Natural killer cell treated with Interleukin-12 subunit alpha and Interleukin-12 subunit beta and Interleukin-15 and Interleukin-18, amount 100 ng/mL, for 72 hours (primary cell): ENCODE results near the gene ARID4A. TPM values are rescaled to one million over a fixed set of nuclear protein-coding genes. Genes with fewer than 3 reads are reported as not detected.

Source experiments
- ATAC-seq, 2 donors: fragments of 150-1000 bp; cut with Tn5 transposase in 1 of 2; sonication (Bioruptor Pico), chemical (Tn5 transposase) in 1 of 2; 2 replicates each; pipeline ENCODE4 v1.10.0; 2021
- DNase-seq: peaks from one replicate; pipeline ENCODE4 v3.0.0; 2022; ENCODE audit warnings: low spot score
- H3K27ac Mint-ChIP-seq, 2 donors: 1 replicate in 1 of 2; 2 replicates in 1 of 2; pipeline ENCODE4 v1.8.0; 2022; ENCODE audit warnings: mixed read lengths in 2 of 2, mild to moderate bottlenecking in 1 of 2, moderate library complexity in 1 of 2
- H3K27me3 Mint-ChIP-seq, 2 donors: 1 replicate in 1 of 2; 2 replicates in 1 of 2; pipeline ENCODE4 v1.8.0; 2022; ENCODE audit warnings: mixed read lengths in 2 of 2
- H3K36me3 Mint-ChIP-seq: one replicate; pipeline ENCODE4 v1.8.0; 2022; ENCODE audit warnings: mixed read lengths
- H3K4me1 Mint-ChIP-seq, 2 donors: 1 replicate in 1 of 2; 2 replicates in 1 of 2; pipeline ENCODE4 v1.8.0; 2022; ENCODE audit warnings: low read depth in 2 of 2, mixed read lengths in 2 of 2, mild to moderate bottlenecking in 1 of 2
- H3K4me3 Mint-ChIP-seq: one replicate; pipeline ENCODE4 v1.8.0; 2022; ENCODE audit warnings: mixed read lengths
- H3K9me3 Mint-ChIP-seq: 2 replicates; pipeline ENCODE4 v1.8.0; 2022; ENCODE audit warnings: mixed read lengths
- total RNA-seq, 2 donors: library from RNA; stranded (reverse); gene quantifications; one replicate each; pipeline ENCODE4 v1.2.3, GENCODE V29; 2022

Gene ARID4A
- total RNA-seq, 2 donors from 2014 or later = 33.0 to 35.6 TPM

- Mint-ChIP-seq H3K4me3 (peak overlapping the region; percentile 52), H3K4me1 (peaks cover 47 to 57% of the 10 kb centered on the region in 2 donors), H3K9me3 (no peaks in the 10 kb centered on the region), H3K36me3 (peaks cover 34% of the 10 kb centered on the region), H3K27ac (peak overlapping the region; percentile 87 to 89), H3K27me3 (no peaks in the 10 kb centered on the region)
- no peak for DNase-seq
- peak; percentile 62 to 83 for ATAC-seq
These were observed 17.2 kb upstream of the ARID4A start for GRCh38 chr14:58280954-58281787.

GRCh38 chr14:58281969-58282368 lies 16.4 kb upstream of the ARID4A start:
- Mint-ChIP-seq H3K27ac (peak overlapping the region; percentile 87 to 89), H3K36me3 (peaks cover 34% of the 10 kb centered on the region), H3K4me1 (peaks cover 42 to 50% of the 10 kb centered on the region in 2 donors), H3K27me3 (no peaks in the 10 kb centered on the region), H3K4me3 (peak overlapping the region; percentile 52), H3K9me3 (no peaks in the 10 kb centered on the region)
- DNase-seq = no peak
- no peak for ATAC-seq

- Mint-ChIP-seq H3K27ac (peak overlapping the region; percentile 87 to 89), H3K36me3 (peaks cover 40% of the 10 kb centered on the region)
These were observed 15.3 kb upstream of the ARID4A start for GRCh38 chr14:58282925-58283593.

GRCh38 chr14:58283730-58284129 lies 14.6 kb upstream of the ARID4A start:
- no peak for ATAC-seq
- no peak for DNase-seq
- H3K27ac Mint-ChIP-seq = peak overlapping the region; percentile 87 to 89
- H3K27me3 Mint-ChIP-seq = no peaks in the 10 kb centered on the region
- H3K4me1 Mint-ChIP-seq = peaks cover 51 to 62% of the 10 kb centered on the region in 2 donors
- no peak overlapping the region for H3K4me3 Mint-ChIP-seq
- H3K36me3 Mint-ChIP-seq = peaks cover 46% of the 10 kb centered on the region
- no peaks in the 10 kb centered on the region for H3K9me3 Mint-ChIP-seq

More at GRCh38 chr14:58282925-58283593, 15.3 kb upstream of the ARID4A start:
- Mint-ChIP-seq H3K4me1 (peaks cover 48 to 55% of the 10 kb centered on the region in 2 donors), H3K4me3 (no peak overlapping the region), H3K27me3 (no peaks in the 10 kb centered on the region), H3K9me3 (no peaks in the 10 kb centered on the region)
- DNase-seq = no peak
- no peak for ATAC-seq

GRCh38 chr14:58285132-58285531 lies 13.2 kb upstream of the ARID4A start:
- Mint-ChIP-seq H3K27ac (peak overlapping the region; percentile 2 to 29), H3K36me3 (peaks cover 52% of the 10 kb centered on the region), H3K4me1 (peaks cover 53 to 60% of the 10 kb centered on the region in 2 donors), H3K4me3 (no peak overlapping the region), H3K27me3 (no peaks in the 10 kb centered on the region), H3K9me3 (no peaks in the 10 kb centered on the region)
- ATAC-seq (no peak), DNase-seq (no peak)

DNA sequence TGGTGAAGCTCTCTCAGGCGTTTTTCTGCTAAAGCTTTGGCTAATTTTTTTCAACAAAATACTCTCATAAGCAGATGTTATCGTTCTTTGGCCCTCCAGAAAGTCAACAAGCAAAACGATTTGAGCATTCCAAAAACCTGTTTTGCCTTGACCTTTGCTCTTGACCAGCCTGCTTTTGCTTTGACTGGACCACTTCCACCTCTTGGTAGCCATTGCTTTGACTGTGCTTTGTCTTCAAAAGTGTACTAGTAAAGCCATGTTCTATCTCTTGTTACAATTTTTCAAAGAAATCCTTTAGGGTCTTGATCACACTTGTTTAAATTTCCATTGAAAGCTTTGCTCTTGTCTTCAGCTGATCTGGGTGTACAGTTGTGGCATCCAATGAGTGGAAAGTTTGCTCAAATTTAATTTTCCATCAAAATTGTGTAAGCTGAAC lies 10.7 kb upstream of the ARID4A start:
- Mint-ChIP-seq H3K4me1 (peaks cover 35 to 50% of the 10 kb centered on the region in 2 donors), H3K36me3 (peaks cover 49% of the 10 kb centered on the region), H3K4me3 (no peak overlapping the region), H3K27ac (peak overlapping the region in 1 of 2 donors; percentile 22), H3K27me3 (no peaks in the 10 kb centered on the region), H3K9me3 (no peaks in the 10 kb centered on the region)
- DNase-seq = no peak
- no peak for ATAC-seq

DNA sequence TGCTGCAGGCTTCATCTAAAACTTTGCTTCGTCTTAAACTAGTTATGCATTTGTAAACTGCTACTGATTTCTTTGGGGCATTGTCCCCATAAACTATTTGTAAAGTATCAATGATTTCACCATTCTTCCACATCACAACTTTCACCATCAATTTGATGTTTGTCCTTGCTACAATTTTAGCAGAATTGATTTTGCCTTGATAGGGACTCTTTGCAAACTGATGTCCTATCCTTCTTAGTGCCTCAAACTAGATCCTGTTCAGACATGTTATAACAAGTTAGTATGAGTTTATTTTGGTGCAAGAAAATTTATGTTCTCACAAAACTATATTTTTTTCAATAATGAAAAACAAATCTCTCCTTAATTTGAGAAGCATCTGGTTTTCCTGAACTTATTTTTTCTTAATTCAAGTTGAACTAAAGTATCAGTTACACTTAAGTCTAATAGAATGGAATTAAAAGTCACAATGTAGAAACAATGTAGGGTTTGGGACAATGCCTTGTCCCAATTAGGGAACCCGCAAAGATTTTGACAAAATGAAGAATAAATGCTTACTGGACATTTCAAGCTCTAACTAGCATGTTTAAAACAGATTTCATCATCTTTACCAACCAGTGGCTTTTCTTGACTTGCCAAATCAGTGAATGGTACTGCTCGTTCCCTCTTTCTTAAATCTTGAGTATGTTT lies 10.1 kb upstream of the ARID4A start:
- H3K27me3 Mint-ChIP-seq = no peaks in the 10 kb centered on the region
- H3K4me1 Mint-ChIP-seq = peaks cover 34 to 49% of the 10 kb centered on the region in 2 donors
- H3K27ac Mint-ChIP-seq = peak overlapping the region; percentile 22 to 26
- no peak overlapping the region for H3K4me3 Mint-ChIP-seq
- DNase-seq (no peak), ATAC-seq (no peak)
- no peaks in the 10 kb centered on the region for H3K9me3 Mint-ChIP-seq
- peaks cover 49% of the 10 kb centered on the region for H3K36me3 Mint-ChIP-seq

DNA sequence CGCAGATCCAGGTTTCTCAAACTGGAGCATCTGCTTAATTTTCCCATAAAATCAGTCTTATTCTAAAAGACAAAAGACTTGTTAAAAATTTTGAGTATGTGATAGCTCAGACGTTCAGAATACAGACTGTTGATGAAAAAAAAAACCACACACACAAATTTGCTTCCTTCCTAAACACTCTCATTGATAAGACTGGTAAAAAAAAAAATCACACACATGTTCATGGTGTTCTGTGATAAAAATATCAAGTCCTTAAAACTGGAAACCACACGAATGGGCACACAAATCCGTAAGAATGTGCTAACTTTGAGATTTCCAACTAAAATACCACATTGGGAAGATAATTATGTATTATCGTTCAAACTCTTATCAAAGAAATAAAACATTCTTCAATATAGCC lies 6.7 kb upstream of the ARID4A start:
- H3K27me3 Mint-ChIP-seq = no peaks in the 10 kb centered on the region
- H3K27ac Mint-ChIP-seq = no peak overlapping the region
- no peaks in the 10 kb centered on the region for H3K9me3 Mint-ChIP-seq
- ATAC-seq (no peak), DNase-seq (no peak)
- H3K36me3 Mint-ChIP-seq = peaks cover 38% of the 10 kb centered on the region
- peaks cover 36 to 54% of the 10 kb centered on the region in 2 donors for H3K4me1 Mint-ChIP-seq
- H3K4me3 Mint-ChIP-seq = no peak overlapping the region

DNA sequence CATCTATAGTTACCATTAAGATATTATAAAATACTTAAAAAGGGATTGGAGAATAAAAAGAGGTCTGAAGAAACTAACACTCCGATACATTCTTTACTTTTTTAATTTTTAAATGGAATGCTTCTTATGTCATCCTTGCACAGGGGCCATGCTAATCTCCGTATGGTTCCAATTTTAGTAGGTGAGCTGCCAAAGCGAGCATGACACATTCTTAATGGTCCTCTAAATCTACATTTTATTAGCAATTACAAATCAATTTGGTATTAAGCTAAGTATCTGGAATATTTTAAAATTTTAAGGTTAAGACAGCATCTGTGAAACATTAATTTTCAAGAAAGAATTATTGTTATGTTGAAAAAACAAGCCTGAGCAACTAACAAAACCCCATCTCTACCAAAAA lies 6.2 kb upstream of the ARID4A start:
- ATAC-seq = no peak
- Mint-ChIP-seq H3K4me3 (no peak overlapping the region), H3K4me1 (peaks cover 36 to 54% of the 10 kb centered on the region in 2 donors), H3K9me3 (no peaks in the 10 kb centered on the region), H3K27ac (no peak overlapping the region), H3K36me3 (peaks cover 38% of the 10 kb centered on the region), H3K27me3 (no peaks in the 10 kb centered on the region)
- no peak for DNase-seq

- ATAC-seq (no peak), DNase-seq (no peak)
- Mint-ChIP-seq H3K36me3 (peaks cover 22% of the 10 kb centered on the region), H3K27me3 (no peaks in the 10 kb centered on the region), H3K4me1 (peaks cover 26 to 39% of the 10 kb centered on the region in 2 donors), H3K4me3 (no peak overlapping the region), H3K9me3 (no peaks in the 10 kb centered on the region), H3K27ac (no peak overlapping the region)
These were observed 4.2 kb upstream of the ARID4A start for GRCh38 chr14:58294201-58294600.

DNA sequence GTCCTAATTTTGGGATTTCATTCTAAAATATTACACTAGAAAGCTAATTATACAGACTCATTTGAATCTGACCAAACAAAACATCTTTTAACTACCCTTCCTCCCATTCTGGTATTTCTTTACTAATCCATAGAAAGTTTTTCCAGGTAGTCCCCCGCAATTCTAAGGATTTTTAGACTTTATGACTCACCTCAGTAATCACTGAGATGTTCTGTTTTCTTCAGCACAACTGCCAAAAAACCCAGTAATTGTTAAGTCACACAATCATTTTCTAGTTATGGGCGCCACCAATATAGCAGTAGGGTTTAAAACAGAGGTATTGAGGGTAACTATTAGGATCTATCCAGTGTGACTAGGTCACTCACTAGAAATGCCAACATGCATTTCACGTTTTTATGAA lies 1.6 kb upstream of the ARID4A start:
- no peak for ATAC-seq
- Mint-ChIP-seq H3K36me3 (peaks cover 13% of the 10 kb centered on the region), H3K4me1 (peaks cover 24 to 40% of the 10 kb centered on the region in 2 donors), H3K27ac (no peak overlapping the region), H3K4me3 (no peak overlapping the region), H3K9me3 (no peaks in the 10 kb centered on the region), H3K27me3 (no peaks in the 10 kb centered on the region)
- DNase-seq = no peak

GRCh38 chr14:58297412-58297761 lies 968 bp upstream of the ARID4A start:
- Mint-ChIP-seq H3K27ac (no peak overlapping the region), H3K4me3 (no peak overlapping the region), H3K36me3 (peaks cover 13% of the 10 kb centered on the region), H3K9me3 (no peaks in the 10 kb centered on the region), H3K27me3 (no peaks in the 10 kb centered on the region), H3K4me1 (peaks cover 24 to 38% of the 10 kb centered on the region in 2 donors)
- no peak for DNase-seq
- ATAC-seq = no peak

DNA sequence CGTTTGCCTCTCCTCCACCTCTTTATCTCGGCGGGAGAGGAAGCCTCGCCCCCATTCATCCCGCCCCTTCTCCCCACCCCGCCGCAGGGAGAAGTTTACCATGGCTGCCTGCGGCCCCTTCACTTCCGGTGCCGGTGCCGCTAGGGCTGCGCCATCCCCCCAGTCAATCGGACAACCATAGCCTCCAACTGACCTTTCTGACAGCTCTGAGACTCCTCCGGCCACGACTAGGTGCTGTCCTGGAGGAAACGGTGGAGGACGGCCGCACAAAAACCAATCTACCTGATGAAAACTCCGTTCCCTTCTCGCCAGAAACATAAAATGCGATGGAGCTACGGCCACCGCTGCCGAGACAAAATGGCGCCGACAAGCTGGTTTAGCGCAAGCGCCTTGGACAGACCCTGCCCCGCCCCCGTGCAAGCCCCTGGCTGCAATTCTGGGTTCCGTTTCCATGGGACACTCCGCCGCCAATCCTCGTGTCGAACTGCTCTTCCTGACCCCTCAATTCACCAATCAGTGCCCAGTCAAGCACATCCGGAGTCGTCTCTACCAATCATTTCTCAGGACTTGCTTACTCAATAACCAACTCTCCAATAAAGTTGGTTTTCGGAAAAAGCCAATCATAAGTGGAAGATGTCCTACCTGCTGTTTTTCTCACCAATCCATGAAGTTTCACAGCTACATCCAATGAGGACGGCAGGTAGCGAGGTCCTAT lies 436 bp upstream of the ARID4A start:
- H3K9me3 Mint-ChIP-seq = no peaks in the 10 kb centered on the region
- H3K27me3 Mint-ChIP-seq = no peaks in the 10 kb centered on the region
- peaks cover 10% of the 10 kb centered on the region for H3K36me3 Mint-ChIP-seq
- ATAC-seq (peak; percentile 93 to 95), DNase-seq (peak; percentile 99)
- H3K27ac Mint-ChIP-seq = no peak overlapping the region
- peaks cover 20 to 33% of the 10 kb centered on the region in 2 donors for H3K4me1 Mint-ChIP-seq
- no peak overlapping the region for H3K4me3 Mint-ChIP-seq
